ENCODE data around the gene PISD. TPM values are rescaled to one million over a fixed set of nuclear protein-coding genes. Genes with fewer than 3 reads are reported as not detected.

PISD gene
- total and polyA plus RNA-seq, 9 of the 15 experiments (the other 6 are each of a cell fraction or from before 2014, with no cell fraction given), result 24.5 to 65.9 (median 36.6) TPM

- 0 out of 2 replicates have a peak, but pooled peaks have one; percentile 53 for TF ChIP-seq CUX1 (CRISPR knock-in tag; IDR thresholded peaks at IDR 0.05)
- TF ChIP-seq PREB (CRISPR knock-in tag; IDR thresholded peaks at IDR 0.05), result no peak
- peak; percentile 79 for TF ChIP-seq LEF1 (IDR thresholded peaks at IDR 0.05)
- TF ChIP-seq SMARCE1 (IDR thresholded peaks at IDR 0.05), result peak; percentile 89
- peak; percentile 31 to 61; a peak in 1 of 4 replicates for TF ChIP-seq MAZ (CRISPR knock-in tag; conservative IDR thresholded peaks at IDR 0.05 in 1 of 2, IDR thresholded peaks at IDR 0.05 in 1 of 2)
- TF ChIP-seq SMARCA4 (IDR thresholded peaks at IDR 0.05), result peak; percentile 95
- no peak for TF ChIP-seq TRIM28 (IDR thresholded peaks at IDR 0.05)
- peak; percentile 89 for TF ChIP-seq DMBX1 (CRISPR knock-in tag; IDR thresholded peaks at IDR 0.05; ENCODE audit: borderline replicate concordance)
- TF ChIP-seq HDAC3 (IDR thresholded peaks at IDR 0.05; ENCODE audit: borderline replicate concordance, partially characterized antibody), result peak; percentile 89
- no peak for TF ChIP-seq SLC30A9 (CRISPR knock-in tag; IDR thresholded peaks at IDR 0.05)
- TF ChIP-seq ZNF143 (CRISPR knock-in tag; IDR thresholded peaks at IDR 0.05), result no peak
- TF ChIP-seq TRIM24 (IDR thresholded peaks at IDR 0.05), result peak; percentile 90
- no peak for TF ChIP-seq HNRNPK (IDR thresholded peaks at IDR 0.05; ENCODE audit: low read depth, low read length, poor library complexity, severe bottlenecking)
- TF ChIP-seq ATF3 (IDR thresholded peaks at IDR 0.05), result peak; percentile 75; the same call in 1 of the 2 replicates
- TF ChIP-seq ATF3 (CRISPR knock-in tag; conservative IDR thresholded peaks at IDR 0.05), result no peak
- TF ChIP-seq CC2D1A (IDR thresholded peaks at IDR 0.05), result peak; percentile 95; the same call in 1 of the 2 replicates
- TF ChIP-seq PHB2 (IDR thresholded peaks at IDR 0.05; ENCODE audit: low read depth), result peak; percentile 94
- TF ChIP-seq NCOA1 (IDR thresholded peaks at IDR 0.05; ENCODE audit: low read depth), result peak; percentile 88; the same call in 1 of the 2 replicates
- TF ChIP-seq ZNF133 (CRISPR knock-in tag; IDR thresholded peaks at IDR 0.05), result no peak
- no peak for TF ChIP-seq PHB (CRISPR knock-in tag; IDR thresholded peaks at IDR 0.05)
- peak; percentile 68 for TF ChIP-seq NEUROD1 (IDR thresholded peaks at IDR 0.05; ENCODE audit: borderline replicate concordance, low read depth, low read length, partially characterized antibody)
- no peak for TF ChIP-seq KDM4B (IDR thresholded peaks at IDR 0.05; ENCODE audit: borderline replicate concordance in 2 of 2, low read depth in 1 of 2)
- TF ChIP-seq ELF1 (tag; IDR thresholded peaks at IDR 0.05), result no peak
Observed at GRCh38 chr22:31626427-31627150, 35.4 kb downstream of the PISD start (continued).
